K562 (cell line): Measurements from ENCODE around the gene PTPRC. TPM values are rescaled to one million over a fixed set of nuclear protein-coding genes. Genes with fewer than 3 reads are reported as not detected.

Experiments used
- ARID4B ChIP-seq: sonication (generic); formaldehyde crosslinking; IDR thresholded peaks from 2 replicates; pipeline ENCODE4 v1.8.0; 2022; ENCODE audit warnings: mild to moderate bottlenecking, missing genetic modification reagents
- ATF7 ChIP-seq: fragments of 450-650 bp; IDR thresholded peaks from 2 replicates; pipeline ENCODE4 v1.7.1; 2014; ENCODE audit warnings: mild to moderate bottlenecking, moderate library complexity
- ELF4 ChIP-seq: fragments of 450-650 bp; formaldehyde crosslinking; IDR thresholded peaks from 2 replicates; pipeline ENCODE4 v1.4.0; 2022; ENCODE audit warnings: missing genetic modification characterization
- FOXK1 ChIP-seq: sonication (generic); formaldehyde crosslinking; IDR thresholded peaks from 2 replicates; pipeline ENCODE4 v1.8.0; 2022; ENCODE audit warnings: missing genetic modification reagents, mild to moderate bottlenecking, borderline replicate concordance
- PKNOX1 ChIP-seq: fragments of 450-650 bp; IDR thresholded peaks from 2 replicates; pipeline ENCODE4 v1.6.1; 2016
- POLR2H ChIP-seq: IDR thresholded peaks from 2 replicates; pipeline ENCODE4 v1.6.1; 2016; ENCODE audit warnings: missing genetic modification characterization, low read depth, mild to moderate bottlenecking, control low read depth, missing compliant biosample characterization, moderate library complexity
- POU5F1 ChIP-seq: fragments of 150-350 bp; IDR thresholded peaks from 2 replicates; pipeline ENCODE4 v1.6.1; 2014; ENCODE audit warnings: borderline replicate concordance, low read length, low read depth, mild to moderate bottlenecking; ENCODE audit not compliant: partially characterized antibody
- RREB1 ChIP-seq: fragments of 250-450 bp; sonication (Bioruptor Pico); IDR thresholded peaks from 2 replicates; pipeline ENCODE4 v1.4.0; 2020
- TAF15 ChIP-seq: fragments of 200-400 bp; formaldehyde crosslinking; IDR thresholded peaks from 2 replicates; pipeline ENCODE4 v1.6.1; 2017; ENCODE audit warnings: mild to moderate bottlenecking, low read depth, low read length, moderate library complexity
- TBP ChIP-seq: optimal IDR thresholded peaks from 2 replicates; pipeline ENCODE3; 2011; ENCODE audit warnings: low read depth, low read length, improper control_type of control experiment
- TFAM ChIP-seq: fragments of 250-450 bp; sonication (Bioruptor Pico); conservative IDR thresholded peaks from 2 replicates; pipeline ENCODE4 v1.5.0; 2021; ENCODE audit warnings: mild to moderate bottlenecking, moderate library complexity
- ZBTB34 ChIP-seq: fragments of 250-450 bp; sonication (Bioruptor Pico); IDR thresholded peaks from 2 replicates; pipeline ENCODE4 v1.8.0; 2021; ENCODE audit warnings: mild to moderate bottlenecking, moderate library complexity
- ZNF121 ChIP-seq: sonication (generic); formaldehyde crosslinking; conservative IDR thresholded peaks from 2 replicates; pipeline ENCODE4 v1.8.0; 2022; ENCODE audit warnings: missing genetic modification reagents
- ZNF384 ChIP-seq: IDR thresholded peaks from 2 replicates; pipeline ENCODE4 v1.6.1; 2012; ENCODE audit warnings: low read depth, low read length, improper control_type of control experiment
- polyA plus RNA-seq, 8 experiments: library from polyadenylated mRNA; depleted of rRNA in 4 of 8; stranded (reverse) in 5 of 8; unstranded in 3 of 8; fragments of >200 nt; fragmentation: Nextera tagmentation in 2 of 8; fragmentation: Illumina TruSeq in 1 of 8; extraction: Ambion mirVana in 2 of 8; extraction: Trizol in 1 of 8; gene quantifications; 2 replicates each; pipeline versions ENCODE4 v1.2.1 to v1.2.3, GENCODE V29; 2011 to 2014; ENCODE audit warnings: inconsistent platforms in 1 of 8, missing spikeins in 1 of 8
- total RNA-seq, 7 experiments: library from RNA; depleted of rRNA in 6 of 7; stranded (reverse); fragments of >200 nt in 6 of 7; fragmentation: Illumina TruSeq in 2 of 7; extraction: Trizol in 2 of 7; gene quantifications; 2 replicates each; pipeline versions ENCODE4 v1.2.1 to v1.2.3, GENCODE V29; 2011 to 2021; ENCODE audit warnings: low replicate concordance in 1 of 7

Gene PTPRC
- total and polyA plus RNA-seq, 9 of the 15 experiments (the other 6 are each of a cell fraction or from before 2014, with no cell fraction given): 7.1 to 107 (median 62.9) TPM

- TF ChIP-seq POLR2H (tag) (no peak), FOXK1 (CRISPR knock-in tag) (no peak), ARID4B (CRISPR knock-in tag) (no peak), ATF7 (no peak), POU5F1 (no peak), TBP (no peak), ZBTB34 (no peak), TFAM (CRISPR knock-in tag) (no peak), ZNF121 (no peak), PKNOX1 (no peak), TAF15 (no peak), ZNF384 (no peak), ELF4 (no peak), RREB1 (CRISPR knock-in tag) (no peak)
Measured at GRCh38 chr1:198601936-198602889, 36.6 kb upstream of the PTPRC start (continued).
